HCT116 (cell line): ENCODE results near the gene XKR7.

Source experiments
- ATF3 ChIP-seq: IDR thresholded peaks from 2 replicates; pipeline ENCODE4 v1.6.1; 2012
- CEBPB ChIP-seq: IDR thresholded peaks from 2 replicates; pipeline ENCODE4 v1.6.1; 2012; ENCODE audit warnings: low read depth
- CTCF ChIP-seq, 3 experiments: fragments of 200-600 bp in 1 of 3; sonication (generic) in 1 of 3; IDR thresholded peaks in 2 of 3; conservative IDR thresholded peaks in 1 of 3; 2 replicates each; pipeline ENCODE4 v1.5.1; 2012 to 2017; ENCODE audit warnings: low read depth in 2 of 3, low read length in 2 of 3, antibody characterized with exemption in 1 of 3, borderline replicate concordance in 1 of 3, control low read depth in 1 of 3, mild to moderate bottlenecking in 1 of 3, mixed read lengths in 1 of 3, mixed run types in 1 of 3, moderate library complexity in 1 of 3; ENCODE audit not compliant: insufficient read depth in 1 of 3
- EGR1 ChIP-seq: IDR thresholded peaks from 2 replicates; pipeline ENCODE4 v1.6.1; 2012; ENCODE audit warnings: low read depth
- EZH2 ChIP-seq: fragments of 200-600 bp; sonication (generic); IDR thresholded peaks from 2 replicates; pipeline ENCODE4 v1.6.1; 2017; ENCODE audit warnings: antibody characterized with exemption, mixed run types
- FOSL1 ChIP-seq: IDR thresholded peaks from 2 replicates; pipeline ENCODE4 v1.6.1; 2012; ENCODE audit warnings: low read depth
- JUND ChIP-seq: IDR thresholded peaks from 2 replicates; pipeline ENCODE4 v1.6.1; 2012
- POLR2A ChIP-seq: IDR thresholded peaks from 2 replicates; pipeline ENCODE4 v1.7.0; 2011; ENCODE audit warnings: borderline replicate concordance; ENCODE audit not compliant: insufficient read depth, insufficient read length; ENCODE audit errors: extremely low read depth
- POLR2AphosphoS5 ChIP-seq: IDR thresholded peaks from 2 replicates; pipeline ENCODE4 v1.6.1; 2011; ENCODE audit warnings: mild to moderate bottlenecking, low read depth, low read length, moderate library complexity
- RAD21 ChIP-seq: IDR thresholded peaks from 2 replicates; pipeline ENCODE4 v1.6.1; 2012; ENCODE audit warnings: low read depth, mild to moderate bottlenecking
- REST ChIP-seq: IDR thresholded peaks from 2 replicates; pipeline ENCODE4 v1.6.1; 2012; ENCODE audit warnings: low read depth
- YY1 ChIP-seq: IDR thresholded peaks from 2 replicates; pipeline ENCODE4 v1.6.1; 2011; ENCODE audit warnings: low read length, low read depth, moderate library complexity, mild to moderate bottlenecking; ENCODE audit not compliant: insufficient replicate concordance; ENCODE audit errors: extremely low read depth
- ZBTB33 ChIP-seq: IDR thresholded peaks from 2 replicates; pipeline ENCODE4 v1.6.1; 2011; ENCODE audit warnings: mild to moderate bottlenecking, low read length, moderate library complexity; ENCODE audit not compliant: insufficient replicate concordance; ENCODE audit errors: extremely low read depth
- ZNF274 ChIP-seq: fragments of 200-500 bp; sonication (Bioruptor generic); IDR thresholded peaks from 2 replicates; pipeline ENCODE4 v1.6.1; 2014; ENCODE audit warnings: mild to moderate bottlenecking, low read depth, low read length, inconsistent platforms

GRCh38 chr20:31951530-31952453, 16.2 kb upstream of the XKR7 start, which contains the start of gene PDRG1:
- TF ChIP-seq EZH2 (no peak), REST (no peak), POLR2A (peak; percentile 69), FOSL1 (no peak), ZBTB33 (peak; percentile 89), CTCF (IDR thresholded peaks at IDR 0.05 in 2 of 3, conservative IDR thresholded peaks at IDR 0.05 in 1 of 3; ENCODE audit: borderline replicate concordance in 1 of 3, insufficient read depth in 1 of 3, low read depth in 2 of 3, low read length in 2 of 3) (peak; percentile 88 to 95 (median 92)), POLR2AphosphoS5 (peak; percentile 88), JUND (no peak), YY1 (peak; percentile 61), ATF3 (no peak), RAD21 (peak; percentile 93), ZNF274 (no peak), EGR1 (no peak), CEBPB (no peak)
